ENCODE measurements around the gene SEMA3G.

The SEMA3G gene

DNA sequence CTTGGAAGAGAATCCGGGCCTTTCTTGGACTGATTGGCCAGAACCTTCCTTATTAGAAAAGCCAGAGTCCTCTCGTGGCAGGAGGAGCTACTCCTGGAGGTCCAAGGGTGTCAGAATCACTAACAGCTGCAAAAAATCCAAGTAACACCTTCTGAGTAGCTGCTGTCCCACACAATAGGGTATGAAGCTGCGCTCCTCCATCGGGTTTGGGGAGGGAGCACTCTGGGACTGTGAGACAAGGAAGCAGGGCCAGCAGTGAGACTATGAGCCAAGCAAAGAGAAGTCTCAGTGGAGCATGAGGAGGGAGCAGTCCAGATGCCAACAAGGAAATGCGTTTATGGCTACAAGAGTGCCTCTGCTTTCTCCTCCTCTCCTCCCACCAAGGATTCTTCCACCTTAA is 21.7 kb downstream of the SEMA3G start:
- H3K4me1 Mint-ChIP-seq = peaks cover 18% of the 10 kb centered on the region
- peaks cover 26% of the 10 kb centered on the region for H3K27me3 Mint-ChIP-seq (ENCODE audit: low read depth, poor library complexity)
- no peak overlapping the region for H3K4me3 Mint-ChIP-seq
- H3K36me3 Mint-ChIP-seq (ENCODE audit: low read depth) = no peaks in the 10 kb centered on the region
- H3K9me3 Mint-ChIP-seq = no peaks in the 10 kb centered on the region
- DNase-seq = no peak
- H3K27ac Mint-ChIP-seq = no peak overlapping the region
- TF ChIP-seq, protein P1, sequence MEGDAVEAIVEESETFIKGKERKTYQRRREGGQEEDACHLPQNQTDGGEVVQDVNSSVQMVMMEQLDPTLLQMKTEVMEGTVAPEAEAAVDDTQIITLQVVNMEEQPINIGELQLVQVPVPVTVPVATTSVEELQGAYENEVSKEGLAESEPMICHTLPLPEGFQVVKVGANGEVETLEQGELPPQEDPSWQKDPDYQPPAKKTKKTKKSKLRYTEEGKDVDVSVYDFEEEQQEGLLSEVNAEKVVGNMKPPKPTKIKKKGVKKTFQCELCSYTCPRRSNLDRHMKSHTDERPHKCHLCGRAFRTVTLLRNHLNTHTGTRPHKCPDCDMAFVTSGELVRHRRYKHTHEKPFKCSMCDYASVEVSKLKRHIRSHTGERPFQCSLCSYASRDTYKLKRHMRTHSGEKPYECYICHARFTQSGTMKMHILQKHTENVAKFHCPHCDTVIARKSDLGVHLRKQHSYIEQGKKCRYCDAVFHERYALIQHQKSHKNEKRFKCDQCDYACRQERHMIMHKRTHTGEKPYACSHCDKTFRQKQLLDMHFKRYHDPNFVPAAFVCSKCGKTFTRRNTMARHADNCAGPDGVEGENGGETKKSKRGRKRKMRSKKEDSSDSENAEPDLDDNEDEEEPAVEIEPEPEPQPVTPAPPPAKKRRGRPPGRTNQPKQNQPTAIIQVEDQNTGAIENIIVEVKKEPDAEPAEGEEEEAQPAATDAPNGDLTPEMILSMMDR (IDR thresholded peaks at IDR 0.05) = no peak

DNA sequence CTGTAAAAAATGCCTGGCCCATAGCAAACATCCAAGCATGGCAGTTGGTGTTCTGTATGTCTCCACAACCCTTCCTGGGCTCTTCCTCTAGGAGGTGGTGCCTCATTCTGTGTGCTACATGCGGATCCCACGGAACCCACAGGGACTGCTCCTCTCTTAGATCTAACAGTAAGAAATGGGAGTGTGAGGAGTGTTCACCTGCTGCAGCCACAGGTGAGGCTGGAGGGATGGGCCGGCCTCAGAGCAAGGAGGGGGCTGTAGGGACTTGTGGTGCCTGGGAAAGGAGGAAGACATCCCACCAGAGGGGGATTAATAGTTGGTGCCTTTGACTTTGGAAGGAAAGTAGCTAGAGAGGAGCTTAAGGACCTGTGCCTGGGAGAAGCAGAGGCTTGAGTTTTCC is 22.2 kb downstream of the SEMA3G start:
- Mint-ChIP-seq H3K27me3 (ENCODE audit: low read depth, poor library complexity) (peaks cover 26% of the 10 kb centered on the region), H3K36me3 (ENCODE audit: low read depth) (no peaks in the 10 kb centered on the region), H3K4me3 (no peak overlapping the region), H3K27ac (peak overlapping the region; percentile 52), H3K4me1 (peaks cover 18% of the 10 kb centered on the region), H3K9me3 (no peaks in the 10 kb centered on the region)
- TF ChIP-seq, protein P1 (IDR thresholded peaks at IDR 0.05) = no peak
- no peak for DNase-seq

DNA sequence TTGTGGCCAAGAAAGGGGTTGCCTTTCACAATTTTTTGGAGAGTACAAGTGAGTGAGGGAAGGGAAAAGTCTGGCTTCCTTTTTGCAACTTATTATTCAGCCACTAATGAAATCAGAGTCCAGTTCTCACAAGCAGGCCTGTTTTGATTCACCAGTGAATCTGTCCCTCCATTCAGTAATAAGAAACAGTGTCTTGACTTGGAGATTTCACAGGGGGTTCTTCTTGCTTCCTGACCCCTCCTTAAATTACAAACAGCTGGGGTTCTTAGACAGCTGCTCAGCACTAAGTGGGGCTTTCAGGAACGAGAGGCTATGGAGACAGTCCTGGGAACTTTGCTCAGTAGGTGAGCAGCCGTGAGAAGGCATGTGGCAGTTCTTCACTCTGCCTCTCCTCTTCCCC is 24.5 kb downstream of the SEMA3G start:
- TF ChIP-seq, protein P1 (IDR thresholded peaks at IDR 0.05) = no peak
- H3K9me3 Mint-ChIP-seq = no peaks in the 10 kb centered on the region
- no peak overlapping the region for H3K27ac Mint-ChIP-seq
- H3K27me3 Mint-ChIP-seq (ENCODE audit: low read depth, poor library complexity) = peaks cover 18% of the 10 kb centered on the region
- no peak for DNase-seq
- no peak overlapping the region for H3K4me3 Mint-ChIP-seq
- peaks cover 8% of the 10 kb centered on the region for H3K36me3 Mint-ChIP-seq (ENCODE audit: low read depth)
- H3K4me1 Mint-ChIP-seq = peaks cover 18% of the 10 kb centered on the region

DNA sequence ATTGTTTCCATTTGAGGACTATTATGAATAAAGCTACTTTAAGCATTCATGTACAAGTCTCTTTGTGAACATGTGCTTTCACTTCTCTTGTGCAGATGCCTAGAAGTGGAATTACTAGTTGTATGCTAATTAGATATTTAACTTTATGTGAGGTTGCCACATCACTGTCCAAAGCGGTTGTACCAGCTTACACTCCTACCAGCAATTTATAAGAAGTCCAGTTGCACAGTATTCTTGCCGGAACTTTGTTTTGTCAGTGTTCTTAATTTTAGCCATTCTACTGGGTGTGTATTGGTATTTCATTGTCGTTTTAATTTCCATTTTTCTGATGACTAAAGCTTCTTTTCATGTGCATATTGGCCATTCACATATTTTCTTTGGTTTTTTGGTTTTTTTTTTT is 29.1 kb downstream of the SEMA3G start:
- TF ChIP-seq, protein P1 (IDR thresholded peaks at IDR 0.05) = no peak
- Mint-ChIP-seq H3K4me3 (no peak overlapping the region), H3K27me3 (ENCODE audit: low read depth, poor library complexity) (peaks cover 2% of the 10 kb centered on the region), H3K4me1 (peaks cover 28% of the 10 kb centered on the region), H3K9me3 (no peaks in the 10 kb centered on the region), H3K36me3 (ENCODE audit: low read depth) (peaks cover 14% of the 10 kb centered on the region), H3K27ac (no peak overlapping the region)
- DNase-seq = no peak

DNA sequence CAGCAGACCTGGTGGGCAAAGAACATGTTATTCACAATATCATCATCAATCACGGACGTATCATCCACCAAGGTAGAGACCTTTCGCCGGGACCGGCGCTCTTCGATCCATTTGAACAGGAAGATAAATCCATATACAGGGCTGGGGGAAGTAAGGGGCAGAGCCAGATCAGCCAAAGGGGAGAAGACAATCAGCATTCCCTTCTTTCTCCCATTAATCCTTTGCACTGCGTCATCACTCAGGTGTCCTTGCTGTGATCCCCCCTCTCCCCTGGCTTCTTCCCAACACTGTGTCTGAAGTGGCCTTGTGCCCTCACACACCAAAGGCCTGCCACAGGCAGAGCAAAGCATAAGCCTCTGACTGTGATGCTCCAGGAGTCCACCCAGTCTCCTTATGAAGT is 36.4 kb downstream of the SEMA3G start:
- H3K27ac Mint-ChIP-seq = peak overlapping the region; percentile 40
- TF ChIP-seq, protein P1 (IDR thresholded peaks at IDR 0.05) = no peak
- H3K4me3 Mint-ChIP-seq = peak overlapping the region; percentile 95
- no peaks in the 10 kb centered on the region for H3K9me3 Mint-ChIP-seq
- DNase-seq = no peak
- peaks cover 38% of the 10 kb centered on the region for H3K4me1 Mint-ChIP-seq
- peaks cover 36% of the 10 kb centered on the region for H3K36me3 Mint-ChIP-seq (ENCODE audit: low read depth)
- peaks cover 3% of the 10 kb centered on the region for H3K27me3 Mint-ChIP-seq (ENCODE audit: low read depth, poor library complexity)

DNA sequence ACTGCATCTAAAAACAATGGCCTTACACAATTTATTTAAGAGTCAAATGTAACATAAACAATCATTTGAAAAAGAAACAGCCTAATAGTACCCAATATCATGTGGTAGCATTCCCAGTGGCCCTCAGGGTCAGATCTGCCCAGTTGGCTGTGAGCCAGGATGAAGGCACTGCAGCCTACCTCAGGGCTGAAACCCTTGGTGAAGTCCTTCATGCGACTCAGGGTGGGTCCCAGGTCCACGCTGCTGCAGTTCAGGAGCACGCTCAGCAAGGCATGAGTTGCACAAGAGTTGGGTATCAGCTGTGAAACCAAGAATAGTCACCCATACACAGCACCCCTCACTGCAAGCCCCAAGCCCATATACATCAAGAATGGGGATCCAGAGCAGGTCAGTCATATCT is 37.1 kb downstream of the SEMA3G start:
- H3K4me3 Mint-ChIP-seq = peak overlapping the region; percentile 95
- no peak for DNase-seq
- peaks cover 42% of the 10 kb centered on the region for H3K36me3 Mint-ChIP-seq (ENCODE audit: low read depth)
- peaks cover 36% of the 10 kb centered on the region for H3K4me1 Mint-ChIP-seq
- no peaks in the 10 kb centered on the region for H3K9me3 Mint-ChIP-seq
- TF ChIP-seq, protein P1 (IDR thresholded peaks at IDR 0.05) = no peak
- peak overlapping the region; percentile 32 for H3K27ac Mint-ChIP-seq
- H3K27me3 Mint-ChIP-seq (ENCODE audit: low read depth, poor library complexity) = peaks cover 3% of the 10 kb centered on the region
